Smooth muscle cell (in vitro differentiated cells): ENCODE results near the gene SUSD5. TPM values are rescaled to one million over a fixed set of nuclear protein-coding genes. Genes with fewer than 3 reads are reported as not detected.

ENCODE experiments used
- DNase-seq: peaks from one replicate; lab custom pipeline; 2025; ENCODE audit not compliant: unreplicated experiment; lab: John Stamatoyannopoulos, UW
- H2AFZ ChIP-seq: fragments of 200-600 bp; sonication (generic); 2 replicates; pipeline ENCODE4 v1.6.0; 2016; ENCODE audit warnings: antibody characterized with exemption, low read depth, mild to moderate bottlenecking
- H3F3A ChIP-seq: fragments of 200-600 bp; sonication (generic); 2 replicates; pipeline ENCODE4 v1.6.0; 2017; ENCODE audit warnings: antibody characterized with exemption, low read depth
- H3K27ac ChIP-seq: fragments of 200-600 bp; sonication (generic); 2 replicates; pipeline ENCODE4 v1.5.1; 2016; ENCODE audit warnings: low read depth, mild to moderate bottlenecking
- H3K27me3 ChIP-seq: fragments of 200-600 bp; sonication (generic); 2 replicates; pipeline ENCODE4 v1.6.1; 2016; ENCODE audit warnings: low read depth, mild to moderate bottlenecking
- H3K36me3 ChIP-seq: fragments of 200-600 bp; sonication (generic); 2 replicates; pipeline ENCODE4 v1.5.1; 2016; ENCODE audit warnings: low read depth
- H3K4me1 ChIP-seq: fragments of 200-600 bp; sonication (generic); 2 replicates; pipeline ENCODE4 v1.5.1; 2016; ENCODE audit warnings: low read depth
- H3K4me2 ChIP-seq: fragments of 200-600 bp; sonication (generic); 2 replicates; pipeline ENCODE4 v1.6.0; 2016; ENCODE audit warnings: mild to moderate bottlenecking
- H3K4me3 ChIP-seq: fragments of 200-600 bp; sonication (generic); 2 replicates; pipeline ENCODE4 v1.5.1; 2016; ENCODE audit warnings: mild to moderate bottlenecking
- H3K79me2 ChIP-seq: fragments of 200-600 bp; sonication (generic); 2 replicates; pipeline ENCODE4 v1.6.0; 2016; ENCODE audit warnings: low read depth, mild to moderate bottlenecking
- H3K9ac ChIP-seq: fragments of 200-600 bp; sonication (generic); 2 replicates; pipeline ENCODE4 v1.6.0; 2016; ENCODE audit warnings: low read depth
- H3K9me3 ChIP-seq: fragments of 200-600 bp; sonication (generic); replicated peaks from 2 replicates; pipeline ENCODE4 v1.5.1; 2016; ENCODE audit warnings: low read depth
- H4K20me1 ChIP-seq: fragments of 200-600 bp; sonication (generic); 2 replicates; pipeline ENCODE4 v1.6.0; 2016; ENCODE audit warnings: low read depth
- CTCF ChIP-seq: fragments of 200-600 bp; sonication (generic); IDR thresholded peaks from 2 replicates; pipeline ENCODE4 v1.5.1; 2017; ENCODE audit warnings: borderline replicate concordance, mild to moderate bottlenecking, antibody characterized with exemption; ENCODE audit not compliant: insufficient read depth, poor library complexity, severe bottlenecking
- WGBS: methylation state at CpG from one replicate; pipeline ENCODE4 v1.1.7; 2016; ENCODE audit warnings: low lambda C conversion rate; 5-methylcytosine and 5-hydroxymethylcytosine counted together
- polyA plus RNA-seq: library from polyadenylated mRNA; unstranded; fragments of >200 nt; fragmentation: Nextera tagmentation; extraction: Ambion mirVana; gene quantifications from 2 replicates; pipeline ENCODE4 v1.2.1, GENCODE V29; 2016
- total RNA-seq: library from RNA; depleted of rRNA; stranded (reverse); fragments of >200 nt; gene quantifications from 2 replicates; pipeline ENCODE4 v1.2.3, GENCODE V29; 2014

Gene SUSD5
- total and polyA plus RNA-seq, 2 experiments from 2014 or later, result 1.4 to 1.6 TPM

- TF ChIP-seq CTCF, result no peak
- no peak overlapping the region for H3K27ac ChIP-seq
- no peak overlapping the region for H2AFZ ChIP-seq
- no peaks in the 10 kb centered on the region for H3K9me3 ChIP-seq
- WGBS, result 90% methylated on average over 4 of the region's 4 CpGs
- no peaks in the 10 kb centered on the region for H3K27me3 ChIP-seq
- H4K20me1 ChIP-seq, result no peaks in the 10 kb centered on the region
- no peak for DNase-seq
- H3K79me2 ChIP-seq, result no peaks in the 10 kb centered on the region
- no peaks in the 10 kb centered on the region for H3K4me1 ChIP-seq
- H3F3A ChIP-seq, result no peaks in the 10 kb centered on the region
- no peaks in the 10 kb centered on the region for H3K36me3 ChIP-seq
- no peak overlapping the region for H3K4me3 ChIP-seq
- H3K4me2 ChIP-seq, result no peak overlapping the region
- no peak overlapping the region for H3K9ac ChIP-seq
Observed at GRCh38 chr3:33173672-33174071, 44.9 kb downstream of the SUSD5 start.

- Histone ChIP-seq H3K4me1 (no peaks in the 10 kb centered on the region), H3K4me2 (no peak overlapping the region), H3F3A (no peaks in the 10 kb centered on the region), H3K79me2 (no peaks in the 10 kb centered on the region), H3K27ac (no peak overlapping the region), H3K27me3 (no peaks in the 10 kb centered on the region), H2AFZ (no peak overlapping the region), H3K36me3 (no peaks in the 10 kb centered on the region), H4K20me1 (no peaks in the 10 kb centered on the region), H3K4me3 (no peak overlapping the region), H3K9ac (no peak overlapping the region), H3K9me3 (no peaks in the 10 kb centered on the region)
- no peak for TF ChIP-seq CTCF
- DNase-seq, result no peak
- 69% methylated on average over 2 of the region's 2 CpGs for WGBS
Observed at GRCh38 chr3:33173103-33173502, 45.5 kb downstream of the SUSD5 start.

GRCh38 chr3:33171580-33171979, 47.0 kb downstream of the SUSD5 start:
- Histone ChIP-seq H3K79me2 (no peaks in the 10 kb centered on the region), H3K27me3 (no peaks in the 10 kb centered on the region), H2AFZ (no peak overlapping the region), H3F3A (no peaks in the 10 kb centered on the region), H3K4me1 (no peaks in the 10 kb centered on the region), H3K4me2 (no peak overlapping the region), H4K20me1 (no peaks in the 10 kb centered on the region), H3K36me3 (no peaks in the 10 kb centered on the region), H3K9me3 (no peaks in the 10 kb centered on the region), H3K27ac (no peak overlapping the region), H3K4me3 (no peak overlapping the region), H3K9ac (no peak overlapping the region)
- WGBS, result 83% methylated on average over 4 of the region's 4 CpGs
- no peak for TF ChIP-seq CTCF
- no peak for DNase-seq

- no peaks in the 10 kb centered on the region for H3K79me2 ChIP-seq
- no peak overlapping the region for H3K9ac ChIP-seq
- H3K9me3 ChIP-seq, result no peaks in the 10 kb centered on the region
- H3K4me1 ChIP-seq, result no peaks in the 10 kb centered on the region
- no peaks in the 10 kb centered on the region for H3K36me3 ChIP-seq
- no peak overlapping the region for H2AFZ ChIP-seq
- DNase-seq, result no peak
- H3K4me3 ChIP-seq, result no peak overlapping the region
- H4K20me1 ChIP-seq, result no peaks in the 10 kb centered on the region
- H3K27me3 ChIP-seq, result no peaks in the 10 kb centered on the region
- H3K4me2 ChIP-seq, result no peak overlapping the region
- H3K27ac ChIP-seq, result no peak overlapping the region
- WGBS, result 82% methylated on average over 6 of the region's 6 CpGs
- TF ChIP-seq CTCF, result no peak
- no peaks in the 10 kb centered on the region for H3F3A ChIP-seq
Observed at GRCh38 chr3:33170531-33170930, 48.1 kb downstream of the SUSD5 start.
